ENCODE data around the gene PCNA.

Gene PCNA

GRCh38 chr20:5096463-5096862 lies 23.3 kb downstream of the PCNA start:
- TF ChIP-seq CTCF (conservative IDR thresholded peaks at IDR 0.05; ENCODE audit: low read length), result no peak
- no peak for DNase-seq (ENCODE audit: low read depth)
- no peak overlapping the region for H3K4me3 ChIP-seq (ENCODE audit: low read length)

- no peak for TF ChIP-seq CTCF (conservative IDR thresholded peaks at IDR 0.05; ENCODE audit: low read length)
- DNase-seq (ENCODE audit: low read depth), result no peak
- H3K4me3 ChIP-seq (ENCODE audit: low read length), result no peak overlapping the region
Measured at GRCh38 chr20:5095931-5096330, 23.8 kb downstream of the PCNA start.

GRCh38 chr20:5095454-5095853 lies 24.3 kb downstream of the PCNA start:
- no peak for TF ChIP-seq CTCF (conservative IDR thresholded peaks at IDR 0.05; ENCODE audit: low read length)
- no peak overlapping the region for H3K4me3 ChIP-seq (ENCODE audit: low read length)
- no peak for DNase-seq (ENCODE audit: low read depth)

GRCh38 chr20:5092765-5093339 lies 26.9 kb downstream of the PCNA start:
- no peak for TF ChIP-seq CTCF (conservative IDR thresholded peaks at IDR 0.05; ENCODE audit: low read length)
- H3K4me3 ChIP-seq (ENCODE audit: low read length), result no peak overlapping the region
- no peak for DNase-seq (ENCODE audit: low read depth)

GRCh38 chr20:5091902-5092301 lies 27.9 kb downstream of the PCNA start:
- H3K4me3 ChIP-seq (ENCODE audit: low read length), result no peak overlapping the region
- TF ChIP-seq CTCF (conservative IDR thresholded peaks at IDR 0.05; ENCODE audit: low read length), result no peak
- DNase-seq (ENCODE audit: low read depth), result no peak

GRCh38 chr20:5090191-5090590 lies 29.6 kb downstream of the PCNA start:
- DNase-seq (ENCODE audit: low read depth), result no peak
- no peak for TF ChIP-seq CTCF (conservative IDR thresholded peaks at IDR 0.05; ENCODE audit: low read length)
- no peak overlapping the region for H3K4me3 ChIP-seq (ENCODE audit: low read length)

- TF ChIP-seq CTCF (conservative IDR thresholded peaks at IDR 0.05; ENCODE audit: low read length), result no peak
- DNase-seq (ENCODE audit: low read depth), result no peak
- H3K4me3 ChIP-seq (ENCODE audit: low read length), result no peak overlapping the region
Measured at GRCh38 chr20:5088688-5089087, 31.1 kb downstream of the PCNA start.

Data from AG10803 (cell line).